H1 (cell line): ENCODE results near the gene METTL9. TPM values are rescaled to one million over a fixed set of nuclear protein-coding genes. Genes with fewer than 3 reads are reported as not detected.

ENCODE experiments used
- CHD2 ChIP-seq: IDR thresholded peaks from 2 replicates; pipeline ENCODE4 v1.6.1; 2012; ENCODE audit warnings: low read length, improper control_type of control experiment
- JUN ChIP-seq: IDR thresholded peaks from 2 replicates; pipeline ENCODE4 v1.6.1; 2011; ENCODE audit warnings: low read depth, mild to moderate bottlenecking, improper control_type of control experiment, low read length
- MAFK ChIP-seq: IDR thresholded peaks from 2 replicates; pipeline ENCODE4 v1.6.1; 2012; ENCODE audit warnings: low read depth, mild to moderate bottlenecking, improper control_type of control experiment, low read length
- POLR2AphosphoS5 ChIP-seq: IDR thresholded peaks from 2 replicates; pipeline ENCODE4 v1.6.1; 2011; ENCODE audit warnings: low read depth, low read length
- SRF ChIP-seq: IDR thresholded peaks from 2 replicates; pipeline ENCODE4 v1.6.1; 2011; ENCODE audit warnings: mild to moderate bottlenecking, low read depth, low read length, moderate library complexity
- YY1 ChIP-seq: IDR thresholded peaks from 2 replicates; pipeline ENCODE4 v1.6.1; 2011; ENCODE audit warnings: low read depth, mild to moderate bottlenecking, low read length
- polyA plus RNA-seq, 7 experiments: library from polyadenylated mRNA; depleted of rRNA in 3 of 7; stranded (reverse) in 5 of 7; unstranded in 2 of 7; fragments of >200 nt in 5 of 7; fragments of 200-250 nt in 2 of 7; gene quantifications; 1 replicate in 5 of 7; 2 replicates in 1 of 7; 4 replicates in 1 of 7; pipeline versions ENCODE4 v1.2.1 to v1.2.3, GENCODE V29; 2011 to 2013; ENCODE audit warnings: missing spikeins in 2 of 7, mixed read lengths in 2 of 7
- total RNA-seq: library from RNA; stranded (reverse); fragmentation: NEBNext Ultra II Directional; extraction: Animal tissue kit (Norgen Biotek cat#: 25700); gene quantifications from 2 replicates; pipeline ENCODE4 v1.2.1, GENCODE V29; 2021
- TF ChIP-seq, protein P1 (sequence below): fragments of 300-600 bp; sonication (generic); IDR thresholded peaks from 2 replicates; pipeline ENCODE4 v1.7.1; 2012; ENCODE audit warnings: low read length, moderate library complexity, mild to moderate bottlenecking, inconsistent platforms; ENCODE audit not compliant: insufficient replicate concordance

The METTL9 gene
- total and polyA plus RNA-seq, 2 of the 8 experiments (the other 6 are each of a cell fraction or from before 2014, with no cell fraction given): 45.4 to 112 TPM

DNA sequence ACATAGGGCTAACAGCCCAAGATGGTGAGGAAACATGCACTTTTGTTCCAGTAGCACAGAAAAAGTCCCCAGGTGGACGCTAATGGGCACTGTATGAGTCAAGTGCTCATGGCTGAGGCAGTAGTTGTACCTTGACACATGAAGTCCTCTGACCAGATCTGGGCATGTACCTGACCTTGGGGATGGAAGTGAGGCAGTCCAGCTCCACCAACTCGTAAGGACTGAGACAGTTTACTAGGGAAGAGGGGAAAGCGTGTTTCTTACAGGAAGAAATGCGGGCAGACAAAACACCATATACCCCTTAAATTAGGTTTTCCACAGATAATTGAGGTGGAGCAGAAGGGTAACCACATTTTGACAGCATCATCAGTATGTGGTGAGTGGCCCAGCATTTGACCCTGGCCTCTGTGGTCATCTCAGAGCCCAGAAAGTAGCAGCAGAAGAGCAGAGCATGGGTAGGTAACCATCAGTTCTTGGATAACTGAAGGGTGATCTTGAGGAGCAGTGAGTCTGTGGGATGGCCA, 32.4 kb upstream of the METTL9 start (continued):
- TF ChIP-seq, protein P1, sequence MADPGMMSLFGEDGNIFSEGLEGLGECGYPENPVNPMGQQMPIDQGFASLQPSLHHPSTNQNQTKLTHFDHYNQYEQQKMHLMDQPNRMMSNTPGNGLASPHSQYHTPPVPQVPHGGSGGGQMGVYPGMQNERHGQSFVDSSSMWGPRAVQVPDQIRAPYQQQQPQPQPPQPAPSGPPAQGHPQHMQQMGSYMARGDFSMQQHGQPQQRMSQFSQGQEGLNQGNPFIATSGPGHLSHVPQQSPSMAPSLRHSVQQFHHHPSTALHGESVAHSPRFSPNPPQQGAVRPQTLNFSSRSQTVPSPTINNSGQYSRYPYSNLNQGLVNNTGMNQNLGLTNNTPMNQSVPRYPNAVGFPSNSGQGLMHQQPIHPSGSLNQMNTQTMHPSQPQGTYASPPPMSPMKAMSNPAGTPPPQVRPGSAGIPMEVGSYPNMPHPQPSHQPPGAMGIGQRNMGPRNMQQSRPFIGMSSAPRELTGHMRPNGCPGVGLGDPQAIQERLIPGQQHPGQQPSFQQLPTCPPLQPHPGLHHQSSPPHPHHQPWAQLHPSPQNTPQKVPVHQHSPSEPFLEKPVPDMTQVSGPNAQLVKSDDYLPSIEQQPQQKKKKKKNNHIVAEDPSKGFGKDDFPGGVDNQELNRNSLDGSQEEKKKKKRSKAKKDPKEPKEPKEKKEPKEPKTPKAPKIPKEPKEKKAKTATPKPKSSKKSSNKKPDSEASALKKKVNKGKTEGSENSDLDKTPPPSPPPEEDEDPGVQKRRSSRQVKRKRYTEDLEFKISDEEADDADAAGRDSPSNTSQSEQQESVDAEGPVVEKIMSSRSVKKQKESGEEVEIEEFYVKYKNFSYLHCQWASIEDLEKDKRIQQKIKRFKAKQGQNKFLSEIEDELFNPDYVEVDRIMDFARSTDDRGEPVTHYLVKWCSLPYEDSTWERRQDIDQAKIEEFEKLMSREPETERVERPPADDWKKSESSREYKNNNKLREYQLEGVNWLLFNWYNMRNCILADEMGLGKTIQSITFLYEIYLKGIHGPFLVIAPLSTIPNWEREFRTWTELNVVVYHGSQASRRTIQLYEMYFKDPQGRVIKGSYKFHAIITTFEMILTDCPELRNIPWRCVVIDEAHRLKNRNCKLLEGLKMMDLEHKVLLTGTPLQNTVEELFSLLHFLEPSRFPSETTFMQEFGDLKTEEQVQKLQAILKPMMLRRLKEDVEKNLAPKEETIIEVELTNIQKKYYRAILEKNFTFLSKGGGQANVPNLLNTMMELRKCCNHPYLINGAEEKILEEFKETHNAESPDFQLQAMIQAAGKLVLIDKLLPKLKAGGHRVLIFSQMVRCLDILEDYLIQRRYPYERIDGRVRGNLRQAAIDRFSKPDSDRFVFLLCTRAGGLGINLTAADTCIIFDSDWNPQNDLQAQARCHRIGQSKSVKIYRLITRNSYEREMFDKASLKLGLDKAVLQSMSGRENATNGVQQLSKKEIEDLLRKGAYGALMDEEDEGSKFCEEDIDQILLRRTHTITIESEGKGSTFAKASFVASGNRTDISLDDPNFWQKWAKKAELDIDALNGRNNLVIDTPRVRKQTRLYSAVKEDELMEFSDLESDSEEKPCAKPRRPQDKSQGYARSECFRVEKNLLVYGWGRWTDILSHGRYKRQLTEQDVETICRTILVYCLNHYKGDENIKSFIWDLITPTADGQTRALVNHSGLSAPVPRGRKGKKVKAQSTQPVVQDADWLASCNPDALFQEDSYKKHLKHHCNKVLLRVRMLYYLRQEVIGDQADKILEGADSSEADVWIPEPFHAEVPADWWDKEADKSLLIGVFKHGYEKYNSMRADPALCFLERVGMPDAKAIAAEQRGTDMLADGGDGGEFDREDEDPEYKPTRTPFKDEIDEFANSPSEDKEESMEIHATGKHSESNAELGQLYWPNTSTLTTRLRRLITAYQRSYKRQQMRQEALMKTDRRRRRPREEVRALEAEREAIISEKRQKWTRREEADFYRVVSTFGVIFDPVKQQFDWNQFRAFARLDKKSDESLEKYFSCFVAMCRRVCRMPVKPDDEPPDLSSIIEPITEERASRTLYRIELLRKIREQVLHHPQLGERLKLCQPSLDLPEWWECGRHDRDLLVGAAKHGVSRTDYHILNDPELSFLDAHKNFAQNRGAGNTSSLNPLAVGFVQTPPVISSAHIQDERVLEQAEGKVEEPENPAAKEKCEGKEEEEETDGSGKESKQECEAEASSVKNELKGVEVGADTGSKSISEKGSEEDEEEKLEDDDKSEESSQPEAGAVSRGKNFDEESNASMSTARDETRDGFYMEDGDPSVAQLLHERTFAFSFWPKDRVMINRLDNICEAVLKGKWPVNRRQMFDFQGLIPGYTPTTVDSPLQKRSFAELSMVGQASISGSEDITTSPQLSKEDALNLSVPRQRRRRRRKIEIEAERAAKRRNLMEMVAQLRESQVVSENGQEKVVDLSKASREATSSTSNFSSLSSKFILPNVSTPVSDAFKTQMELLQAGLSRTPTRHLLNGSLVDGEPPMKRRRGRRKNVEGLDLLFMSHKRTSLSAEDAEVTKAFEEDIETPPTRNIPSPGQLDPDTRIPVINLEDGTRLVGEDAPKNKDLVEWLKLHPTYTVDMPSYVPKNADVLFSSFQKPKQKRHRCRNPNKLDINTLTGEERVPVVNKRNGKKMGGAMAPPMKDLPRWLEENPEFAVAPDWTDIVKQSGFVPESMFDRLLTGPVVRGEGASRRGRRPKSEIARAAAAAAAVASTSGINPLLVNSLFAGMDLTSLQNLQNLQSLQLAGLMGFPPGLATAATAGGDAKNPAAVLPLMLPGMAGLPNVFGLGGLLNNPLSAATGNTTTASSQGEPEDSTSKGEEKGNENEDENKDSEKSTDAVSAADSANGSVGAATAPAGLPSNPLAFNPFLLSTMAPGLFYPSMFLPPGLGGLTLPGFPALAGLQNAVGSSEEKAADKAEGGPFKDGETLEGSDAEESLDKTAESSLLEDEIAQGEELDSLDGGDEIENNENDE: no peak
- TF ChIP-seq CHD2 (no peak), YY1 (no peak), MAFK (no peak), SRF (no peak), JUN (no peak), POLR2AphosphoS5 (no peak)
